Uterus (tissue), 2 donors: ENCODE data around the gene APAF1.

Source experiments
- POLR2A ChIP-seq, 2 donors: fragments of 450-650 bp; IDR thresholded peaks; one replicate each; pipeline ENCODE4 v1.6.1; 2016; ENCODE audit warnings: antibody characterized with exemption in 2 of 2, mild to moderate bottlenecking in 1 of 2, moderate library complexity in 1 of 2
- TF ChIP-seq, protein P1 (sequence below), 4 experiments: fragments of 200-600 bp in 2 of 4; fragments of 450-650 bp in 2 of 4; sonication (generic) in 2 of 4; IDR thresholded peaks; one replicate each; pipeline ENCODE4 v1.5.1; 2016 to 2019; ENCODE audit warnings: antibody characterized with exemption in 4 of 4, mild to moderate bottlenecking in 2 of 4, moderate library complexity in 1 of 4

DNA sequence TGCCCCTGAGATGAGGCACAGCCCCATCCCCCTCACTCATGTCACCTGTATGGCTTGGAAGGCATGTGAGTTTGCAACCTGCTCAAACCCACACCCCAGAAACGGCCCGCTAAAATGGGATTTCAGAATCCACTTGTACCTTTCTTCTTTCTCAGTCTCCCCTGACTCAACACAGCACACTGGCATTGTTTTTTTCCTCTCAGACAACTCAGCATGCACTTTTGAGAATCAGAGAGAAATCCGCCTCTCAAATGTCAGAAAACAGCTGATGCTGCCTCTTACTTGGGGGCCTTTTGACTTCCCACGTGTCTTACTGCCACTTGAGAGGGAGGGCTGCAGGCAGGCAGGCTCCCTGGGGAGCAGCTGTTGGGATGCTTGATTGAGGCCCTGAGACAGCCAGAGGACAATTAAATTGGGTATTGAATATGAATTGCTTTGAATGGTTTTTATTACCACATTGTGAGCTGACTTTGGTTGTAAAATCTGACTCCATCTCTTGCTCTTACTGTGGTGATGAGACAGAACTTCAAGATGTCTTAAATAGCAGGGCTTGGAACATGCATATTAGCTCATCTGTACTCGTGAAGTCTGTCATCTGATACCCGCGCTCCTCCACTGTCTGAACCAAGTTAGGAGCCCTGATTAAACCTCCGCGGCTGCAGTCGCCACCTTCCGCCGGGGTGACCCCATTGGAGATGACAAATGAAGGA lies 96.6 kb downstream of the APAF1 start:
- TF ChIP-seq, protein P1, sequence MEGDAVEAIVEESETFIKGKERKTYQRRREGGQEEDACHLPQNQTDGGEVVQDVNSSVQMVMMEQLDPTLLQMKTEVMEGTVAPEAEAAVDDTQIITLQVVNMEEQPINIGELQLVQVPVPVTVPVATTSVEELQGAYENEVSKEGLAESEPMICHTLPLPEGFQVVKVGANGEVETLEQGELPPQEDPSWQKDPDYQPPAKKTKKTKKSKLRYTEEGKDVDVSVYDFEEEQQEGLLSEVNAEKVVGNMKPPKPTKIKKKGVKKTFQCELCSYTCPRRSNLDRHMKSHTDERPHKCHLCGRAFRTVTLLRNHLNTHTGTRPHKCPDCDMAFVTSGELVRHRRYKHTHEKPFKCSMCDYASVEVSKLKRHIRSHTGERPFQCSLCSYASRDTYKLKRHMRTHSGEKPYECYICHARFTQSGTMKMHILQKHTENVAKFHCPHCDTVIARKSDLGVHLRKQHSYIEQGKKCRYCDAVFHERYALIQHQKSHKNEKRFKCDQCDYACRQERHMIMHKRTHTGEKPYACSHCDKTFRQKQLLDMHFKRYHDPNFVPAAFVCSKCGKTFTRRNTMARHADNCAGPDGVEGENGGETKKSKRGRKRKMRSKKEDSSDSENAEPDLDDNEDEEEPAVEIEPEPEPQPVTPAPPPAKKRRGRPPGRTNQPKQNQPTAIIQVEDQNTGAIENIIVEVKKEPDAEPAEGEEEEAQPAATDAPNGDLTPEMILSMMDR (IDR thresholded peaks at IDR 0.05): no peak
- no peak for TF ChIP-seq POLR2A (IDR thresholded peaks at IDR 0.05)
